Activated CD4-positive, alpha-beta T cell treated with anti-CD3 and anti-CD28 coated beads, Interleukin-2, amount 10 ng/mL, durations not matched to agents 24 days and 14 days (primary cell): ENCODE results near the gene C18orf32. TPM values are rescaled to one million over a fixed set of nuclear protein-coding genes. Genes with fewer than 3 reads are reported as not detected.
"Not testable (repeated sequence)": the region's sequence is repeated elsewhere in the genome, so short reads cannot be mapped to it uniquely, and the experiment has no call there.

Source experiments
- DNase-seq: peaks from one replicate; pipeline ENCODE4 v3.0.0; 2022
- H3K27ac Mint-ChIP-seq: one replicate; pipeline ENCODE4 v1.8.0; 2022; ENCODE audit warnings: mild to moderate bottlenecking, mixed read lengths
- H3K27me3 Mint-ChIP-seq: one replicate; pipeline ENCODE4 v1.8.0; 2022; ENCODE audit warnings: mixed read lengths
- H3K36me3 Mint-ChIP-seq: one replicate; pipeline ENCODE4 v1.8.0; 2022; ENCODE audit warnings: low read depth, mild to moderate bottlenecking, mixed read lengths
- H3K4me1 Mint-ChIP-seq: one replicate; pipeline ENCODE4 v1.8.0; 2021; ENCODE audit warnings: mixed read lengths
- H3K4me3 Mint-ChIP-seq: one replicate; pipeline ENCODE4 v1.8.0; 2022; ENCODE audit warnings: mild to moderate bottlenecking, moderate library complexity, mixed read lengths
- H3K9me3 Mint-ChIP-seq: one replicate; pipeline ENCODE4 v1.8.0; 2021; ENCODE audit warnings: mixed read lengths
- intact Hi-C: fragments of 100-400 bp; cut with micrococcal nuclease; formaldehyde crosslinking; loops from one replicate; pipeline ENCODE4 v1.15.1; 2023
- total RNA-seq: library from RNA; stranded (reverse); gene quantifications from 2 replicates; pipeline ENCODE4 v1.2.3, GENCODE V29; 2022

C18orf32 gene
- total RNA-seq, 1 donor from 2014 or later = 26.1 TPM

GRCh38 chr18:49472459-49472858 is 14.6 kb downstream of the C18orf32 start:
- intact Hi-C loops = no loop called here
- Mint-ChIP-seq H3K4me3 (no peak overlapping the region), H3K27ac (no peak overlapping the region), H3K36me3 (peaks cover 6% of the 10 kb centered on the region), H3K27me3 (peaks cover 18% of the 10 kb centered on the region), H3K4me1 (peaks cover 8% of the 10 kb centered on the region), H3K9me3 (no peaks in the 10 kb centered on the region)
- DNase-seq = no peak

GRCh38 chr18:49471532-49471931 is 15.5 kb downstream of the C18orf32 start:
- Mint-ChIP-seq H3K27me3 (peaks cover 18% of the 10 kb centered on the region), H3K9me3 (no peaks in the 10 kb centered on the region), H3K4me1 (peaks cover 2% of the 10 kb centered on the region), H3K4me3 (no peak overlapping the region), H3K36me3 (no peaks in the 10 kb centered on the region), H3K27ac (no peak overlapping the region)
- DNase-seq = no peak
- intact Hi-C loops = no loop called here

DNA sequence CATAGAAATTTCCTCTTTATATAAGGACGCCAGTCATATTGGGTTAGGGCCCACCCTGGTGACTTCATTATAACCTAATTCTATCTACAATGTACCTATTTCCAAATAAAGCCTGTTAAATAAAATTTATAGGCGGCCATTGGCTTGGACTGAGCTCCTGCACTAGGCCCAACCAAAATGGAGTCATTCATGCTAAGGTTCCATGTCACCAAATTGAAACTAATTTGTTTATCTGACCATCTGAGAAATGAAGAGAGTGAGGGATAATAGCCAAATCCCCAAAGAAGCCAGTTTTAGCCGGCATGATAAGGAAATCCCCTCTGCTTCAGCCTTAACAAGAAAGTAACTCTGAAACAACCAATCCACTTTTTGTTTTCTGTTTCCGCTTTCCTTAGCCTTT is 19.4 kb downstream of the C18orf32 start:
- Mint-ChIP-seq H3K36me3 (no peaks in the 10 kb centered on the region), H3K4me3 (no peak overlapping the region), H3K27me3 (peaks cover 20% of the 10 kb centered on the region), H3K4me1 (no peaks in the 10 kb centered on the region), H3K9me3 (no peaks in the 10 kb centered on the region), H3K27ac (no peak overlapping the region)
- DNase-seq = no peak
- intact Hi-C loops = no loop called here

DNA sequence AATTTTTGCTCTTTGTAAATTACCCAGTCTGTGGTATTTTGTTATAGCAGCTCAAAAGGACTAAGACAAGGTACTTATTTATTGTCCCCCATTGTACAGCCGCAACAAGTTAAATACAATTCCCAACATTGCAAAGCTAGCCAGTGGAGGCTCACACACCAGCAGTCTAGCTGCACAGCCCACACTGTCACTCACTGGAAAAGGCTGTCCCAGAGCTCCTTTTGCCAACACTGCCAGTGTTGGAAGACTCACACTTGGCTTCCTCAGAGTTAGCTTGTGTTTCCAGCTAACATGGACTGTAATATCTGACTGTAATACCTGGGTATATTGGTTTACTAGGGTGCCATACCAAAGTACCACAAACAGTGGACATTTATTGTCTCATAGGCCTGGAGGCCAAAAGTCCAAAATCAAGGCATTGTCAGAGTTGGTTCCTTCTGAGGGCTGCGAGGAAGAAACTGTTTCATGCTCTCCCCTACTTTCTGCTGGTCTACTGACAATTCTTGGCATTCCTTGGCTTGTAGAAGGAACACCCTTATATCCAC is 19.9 kb downstream of the C18orf32 start:
- no peaks in the 10 kb centered on the region for H3K9me3 Mint-ChIP-seq
- no peak overlapping the region for H3K27ac Mint-ChIP-seq
- DNase-seq = no peak
- no peaks in the 10 kb centered on the region for H3K4me1 Mint-ChIP-seq
- H3K27me3 Mint-ChIP-seq = peaks cover 20% of the 10 kb centered on the region
- no peaks in the 10 kb centered on the region for H3K36me3 Mint-ChIP-seq
- H3K4me3 Mint-ChIP-seq = no peak overlapping the region
- intact Hi-C loops = no loop called here

GRCh38 chr18:49464718-49465598 is 22.1 kb downstream of the C18orf32 start:
- no peaks in the 10 kb centered on the region for H3K36me3 Mint-ChIP-seq
- peaks cover 3% of the 10 kb centered on the region for H3K4me1 Mint-ChIP-seq
- H3K9me3 Mint-ChIP-seq = peaks cover 3% of the 10 kb centered on the region
- intact Hi-C loops = no loop called here
- H3K27me3 Mint-ChIP-seq = peaks cover 10% of the 10 kb centered on the region
- no peak for DNase-seq
- no peak overlapping the region for H3K4me3 Mint-ChIP-seq
- H3K27ac Mint-ChIP-seq = no peak overlapping the region

DNA sequence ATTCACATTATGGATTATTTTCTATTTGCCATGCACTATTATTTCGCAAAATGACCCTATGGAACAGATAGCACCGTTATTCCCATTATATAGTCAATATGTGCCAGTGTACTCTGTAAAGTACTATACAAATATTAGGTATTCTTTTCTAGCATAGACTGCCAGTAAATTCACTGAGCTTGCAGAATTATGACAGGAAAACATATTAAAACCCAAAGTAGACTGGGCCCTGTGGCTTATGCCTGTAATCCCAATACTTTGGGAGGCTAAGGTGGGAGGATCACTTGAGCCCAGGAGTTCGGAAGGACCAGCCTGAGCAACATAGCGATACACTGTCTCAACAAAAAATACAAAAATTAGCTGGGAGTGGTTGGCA is 25.4 kb downstream of the C18orf32 start:
- Mint-ChIP-seq H3K4me1 (peaks cover 21% of the 10 kb centered on the region), H3K27me3 (peaks cover 2% of the 10 kb centered on the region), H3K4me3 (peak overlapping the region; percentile 37), H3K27ac (no peak overlapping the region), H3K36me3 (peaks cover 4% of the 10 kb centered on the region), H3K9me3 (peaks cover 3% of the 10 kb centered on the region)
- intact Hi-C loops = no loop called here
- DNase-seq = no peak

GRCh38 chr18:49460976-49461601 is 25.9 kb downstream of the C18orf32 start:
- Mint-ChIP-seq H3K27ac (peak overlapping the region; percentile 94), H3K36me3 (peaks cover 4% of the 10 kb centered on the region), H3K27me3 (peaks cover 2% of the 10 kb centered on the region), H3K9me3 (peaks cover 3% of the 10 kb centered on the region), H3K4me1 (peaks cover 22% of the 10 kb centered on the region), H3K4me3 (peak overlapping the region; percentile 85)
- intact Hi-C loops = loop anchor here (1.0 kb wide), 2 partner anchors 26 to 31 kb away; partner anchors contain the start of genes C18orf32 and RPL17
- DNase-seq = no peak

GRCh38 chr18:49459404-49460171 is 27.4 kb downstream of the C18orf32 start:
- Mint-ChIP-seq H3K4me1 (peaks cover 22% of the 10 kb centered on the region), H3K27ac (peak overlapping the region; percentile 74), H3K27me3 (peaks cover 1% of the 10 kb centered on the region), H3K36me3 (peaks cover 11% of the 10 kb centered on the region), H3K4me3 (peak overlapping the region; percentile 85), H3K9me3 (peaks cover 3% of the 10 kb centered on the region)
- peak; percentile 66 for DNase-seq
- intact Hi-C loops = loop anchor here (1.0 kb wide), 2 partner anchors 28 to 33 kb away; partner anchors contain the start of genes C18orf32 and RPL17

- peaks cover 24% of the 10 kb centered on the region for H3K4me1 Mint-ChIP-seq
- intact Hi-C loops = no loop called here
Observed at GRCh38 chr18:49457616-49458015, 29.4 kb downstream of the C18orf32 start.

DNA sequence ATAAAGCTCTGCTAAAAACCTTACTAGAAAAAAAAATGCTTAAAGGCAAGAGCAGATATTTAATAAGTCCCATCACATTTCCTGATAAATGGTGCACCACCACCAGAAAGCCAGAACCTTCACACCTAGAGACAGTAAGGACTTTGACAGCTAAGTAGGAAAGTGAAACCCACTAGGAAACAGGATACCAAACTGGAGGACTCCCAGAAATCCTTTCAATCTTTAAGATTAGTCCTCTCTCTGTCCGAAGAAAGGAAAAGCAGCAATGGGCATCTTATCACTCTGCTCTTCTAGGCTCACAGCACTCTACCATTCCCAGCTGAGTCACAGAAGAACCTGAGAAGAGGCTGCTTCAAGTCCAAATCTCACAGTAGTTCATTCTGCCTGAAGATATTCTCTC is 30.2 kb downstream of the C18orf32 start:
- Mint-ChIP-seq H3K27ac (no peak overlapping the region), H3K4me1 (peaks cover 24% of the 10 kb centered on the region), H3K4me3 (no peak overlapping the region), H3K27me3 (no peaks in the 10 kb centered on the region), H3K36me3 (peaks cover 34% of the 10 kb centered on the region), H3K9me3 (peaks cover 11% of the 10 kb centered on the region)
- intact Hi-C loops = no loop called here
- DNase-seq = no peak

More at GRCh38 chr18:49457616-49458015, 29.4 kb downstream of the C18orf32 start:
- H3K27me3 Mint-ChIP-seq = no peaks in the 10 kb centered on the region
- H3K4me3 Mint-ChIP-seq = no peak overlapping the region
- DNase-seq = no peak
- H3K9me3 Mint-ChIP-seq = peaks cover 11% of the 10 kb centered on the region
- no peak overlapping the region for H3K27ac Mint-ChIP-seq
- peaks cover 28% of the 10 kb centered on the region for H3K36me3 Mint-ChIP-seq

- H3K4me3 Mint-ChIP-seq, intact Hi-C loops, H3K9me3 Mint-ChIP-seq, DNase-seq, H3K27me3 Mint-ChIP-seq, H3K27ac Mint-ChIP-seq: not testable (repeated sequence)
- Mint-ChIP-seq H3K36me3 (peaks cover 47% of the 10 kb centered on the region), H3K4me1 (peaks cover 18% of the 10 kb centered on the region)
Observed at GRCh38 chr18:49452534-49452933, 34.5 kb downstream of the C18orf32 start.

- no peak overlapping the region for H3K4me3 Mint-ChIP-seq
- peaks cover 24% of the 10 kb centered on the region for H3K36me3 Mint-ChIP-seq
- intact Hi-C loops = loop anchor here (1.0 to 10.0 kb wide), 4 partner anchors 273 to 773 kb away; no protein-coding TSS in a partner anchor
- H3K27ac Mint-ChIP-seq = no peak overlapping the region
- DNase-seq = peak; percentile 86
- H3K9me3 Mint-ChIP-seq = peaks cover 3% of the 10 kb centered on the region
- peaks cover 14% of the 10 kb centered on the region for H3K4me1 Mint-ChIP-seq
- H3K27me3 Mint-ChIP-seq = no peaks in the 10 kb centered on the region
Observed at GRCh38 chr18:49447810-49448745, 39.0 kb downstream of the C18orf32 start.
